ENCODE results near the gene SRRT.
"Not testable (repeated sequence)": the region's sequence is repeated elsewhere in the genome, so short reads cannot be mapped to it uniquely, and the experiment has no call there.

The SRRT gene

DNA sequence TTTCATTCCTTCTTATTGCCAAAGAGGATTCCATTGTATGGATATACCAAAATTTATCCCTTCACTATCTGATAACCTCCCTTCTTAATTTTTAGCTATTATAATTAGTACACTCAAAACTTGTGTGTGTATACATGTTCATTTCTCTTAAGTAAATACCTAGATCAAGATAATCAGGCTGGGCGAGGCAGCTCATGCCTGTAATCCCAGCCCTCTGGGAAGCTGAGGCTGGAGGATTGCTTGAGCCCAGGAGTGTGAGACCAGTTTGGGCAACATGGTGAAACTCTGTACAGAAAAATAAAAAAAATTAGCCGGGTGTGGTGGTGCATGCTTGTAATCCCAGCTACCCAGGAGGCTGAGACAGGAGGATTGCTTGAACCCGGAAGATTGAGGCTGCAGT is 36.6 kb downstream of the SRRT start:
- Histone ChIP-seq H3K4me3 (ENCODE audit: low read depth, low read length) (no peak overlapping the region), H3K36me3 (no peaks in the 10 kb centered on the region), H3K27me3 (0 out of 2 replicates have a peak, but pooled peaks cover 3% of the 10 kb centered on the region), H3K9me3 (no peaks in the 10 kb centered on the region), H3K4me1 (no peaks in the 10 kb centered on the region)
- no peak for DNase-seq
- TF ChIP-seq, protein P1, sequence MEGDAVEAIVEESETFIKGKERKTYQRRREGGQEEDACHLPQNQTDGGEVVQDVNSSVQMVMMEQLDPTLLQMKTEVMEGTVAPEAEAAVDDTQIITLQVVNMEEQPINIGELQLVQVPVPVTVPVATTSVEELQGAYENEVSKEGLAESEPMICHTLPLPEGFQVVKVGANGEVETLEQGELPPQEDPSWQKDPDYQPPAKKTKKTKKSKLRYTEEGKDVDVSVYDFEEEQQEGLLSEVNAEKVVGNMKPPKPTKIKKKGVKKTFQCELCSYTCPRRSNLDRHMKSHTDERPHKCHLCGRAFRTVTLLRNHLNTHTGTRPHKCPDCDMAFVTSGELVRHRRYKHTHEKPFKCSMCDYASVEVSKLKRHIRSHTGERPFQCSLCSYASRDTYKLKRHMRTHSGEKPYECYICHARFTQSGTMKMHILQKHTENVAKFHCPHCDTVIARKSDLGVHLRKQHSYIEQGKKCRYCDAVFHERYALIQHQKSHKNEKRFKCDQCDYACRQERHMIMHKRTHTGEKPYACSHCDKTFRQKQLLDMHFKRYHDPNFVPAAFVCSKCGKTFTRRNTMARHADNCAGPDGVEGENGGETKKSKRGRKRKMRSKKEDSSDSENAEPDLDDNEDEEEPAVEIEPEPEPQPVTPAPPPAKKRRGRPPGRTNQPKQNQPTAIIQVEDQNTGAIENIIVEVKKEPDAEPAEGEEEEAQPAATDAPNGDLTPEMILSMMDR (IDR thresholded peaks at IDR 0.05; ENCODE audit: low read depth, low read length), result no peak

DNA sequence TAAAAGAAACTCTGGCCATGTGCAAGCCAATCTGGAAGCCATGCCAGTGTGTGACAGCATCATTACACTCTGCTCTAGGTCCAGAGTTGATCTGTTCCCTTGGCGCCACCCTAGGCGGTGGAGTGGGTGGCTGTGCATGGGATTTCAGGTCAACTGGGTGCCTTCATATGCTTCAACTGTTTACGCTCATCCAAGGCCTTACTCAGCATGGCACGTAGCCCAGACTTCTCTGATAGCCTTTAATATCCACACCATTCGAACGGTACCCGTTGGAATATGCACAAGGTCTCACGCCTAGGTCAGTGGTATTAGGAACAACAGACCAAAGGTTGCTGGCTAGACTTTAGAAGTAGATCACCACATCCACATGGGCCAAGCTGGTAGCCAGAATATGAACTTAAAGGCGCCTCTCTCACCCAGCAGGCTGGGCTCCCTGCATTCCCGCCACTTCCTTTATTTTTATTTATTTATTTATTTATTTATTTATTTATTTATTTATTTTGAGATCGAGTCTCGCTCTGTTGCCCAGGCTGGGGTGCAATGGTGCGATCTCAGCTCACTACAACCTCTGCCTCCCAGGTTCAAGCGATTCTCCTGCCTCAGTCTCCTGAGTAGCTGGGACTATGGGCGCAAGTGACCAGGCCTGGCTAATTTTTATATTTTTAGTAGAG is 39.4 kb downstream of the SRRT start:
- H3K27me3 ChIP-seq, result 0 out of 2 replicates have a peak, but pooled peaks cover 3% of the 10 kb centered on the region
- no peaks in the 10 kb centered on the region for H3K9me3 ChIP-seq
- H3K4me1 ChIP-seq, result no peaks in the 10 kb centered on the region
- DNase-seq, result no peak
- no peak overlapping the region for H3K4me3 ChIP-seq (ENCODE audit: low read depth, low read length)
- no peaks in the 10 kb centered on the region for H3K36me3 ChIP-seq
- TF ChIP-seq, protein P1 (IDR thresholded peaks at IDR 0.05; ENCODE audit: low read depth, low read length), result no peak

DNA sequence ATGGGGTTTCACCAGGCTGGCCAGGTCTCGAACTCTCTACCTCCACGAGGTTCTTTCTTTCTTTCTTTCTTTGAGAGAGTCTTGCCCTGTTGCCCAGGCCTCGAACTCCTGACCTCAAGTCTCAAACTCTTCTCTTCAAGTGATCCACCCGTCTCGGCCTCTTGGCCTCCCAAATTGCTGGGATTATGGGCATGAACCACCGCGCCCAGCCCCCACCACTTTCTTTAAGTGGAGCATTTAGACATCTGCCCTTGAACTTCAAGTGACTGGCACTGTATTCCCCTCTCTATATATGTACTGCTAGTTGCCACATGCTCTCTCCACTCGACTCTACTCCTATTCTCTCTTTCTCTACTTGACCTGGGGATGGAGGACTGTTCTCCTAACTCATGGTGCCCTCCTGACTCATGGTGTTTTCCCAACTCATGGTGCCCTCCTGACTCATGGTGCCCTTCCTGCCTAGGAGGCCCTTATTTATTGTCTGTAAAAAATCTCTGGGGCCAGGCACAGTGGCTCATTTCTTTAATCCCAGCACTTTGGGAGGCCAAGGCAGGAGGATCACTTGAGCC is 40.1 kb downstream of the SRRT start:
- Histone ChIP-seq H3K27me3 (0 out of 2 replicates have a peak, but pooled peaks cover 2% of the 10 kb centered on the region), H3K36me3 (no peaks in the 10 kb centered on the region), H3K9me3 (no peaks in the 10 kb centered on the region), H3K4me3 (ENCODE audit: low read depth, low read length) (no peak overlapping the region), H3K4me1 (no peaks in the 10 kb centered on the region)
- DNase-seq, result no peak
- TF ChIP-seq, protein P1 (IDR thresholded peaks at IDR 0.05; ENCODE audit: low read depth, low read length), result no peak

DNA sequence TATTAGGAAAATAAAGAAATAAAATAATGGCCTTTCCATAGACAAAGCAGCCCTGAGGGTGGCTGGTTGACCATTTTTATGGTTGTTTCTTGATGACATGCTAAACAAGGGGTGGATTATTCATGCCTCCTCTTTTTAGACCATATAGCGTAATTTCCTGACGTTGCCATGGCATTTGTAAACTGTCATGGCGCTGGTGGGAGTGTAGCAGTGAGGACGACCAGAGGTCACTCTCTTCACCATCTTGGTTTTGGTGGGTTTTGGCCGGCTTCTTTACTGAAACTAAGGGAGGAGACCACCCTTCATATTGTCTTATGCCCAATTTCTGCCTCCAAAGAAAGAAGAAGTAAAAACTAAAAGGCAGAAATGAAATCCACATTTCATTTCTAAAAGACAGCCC is 44.4 kb downstream of the SRRT start:
- not testable (repeated sequence) for H3K4me1 ChIP-seq; H3K9me3 ChIP-seq; H3K27me3 ChIP-seq; H3K36me3 ChIP-seq; H3K4me3 ChIP-seq (ENCODE audit: low read depth, low read length); DNase-seq

DNA sequence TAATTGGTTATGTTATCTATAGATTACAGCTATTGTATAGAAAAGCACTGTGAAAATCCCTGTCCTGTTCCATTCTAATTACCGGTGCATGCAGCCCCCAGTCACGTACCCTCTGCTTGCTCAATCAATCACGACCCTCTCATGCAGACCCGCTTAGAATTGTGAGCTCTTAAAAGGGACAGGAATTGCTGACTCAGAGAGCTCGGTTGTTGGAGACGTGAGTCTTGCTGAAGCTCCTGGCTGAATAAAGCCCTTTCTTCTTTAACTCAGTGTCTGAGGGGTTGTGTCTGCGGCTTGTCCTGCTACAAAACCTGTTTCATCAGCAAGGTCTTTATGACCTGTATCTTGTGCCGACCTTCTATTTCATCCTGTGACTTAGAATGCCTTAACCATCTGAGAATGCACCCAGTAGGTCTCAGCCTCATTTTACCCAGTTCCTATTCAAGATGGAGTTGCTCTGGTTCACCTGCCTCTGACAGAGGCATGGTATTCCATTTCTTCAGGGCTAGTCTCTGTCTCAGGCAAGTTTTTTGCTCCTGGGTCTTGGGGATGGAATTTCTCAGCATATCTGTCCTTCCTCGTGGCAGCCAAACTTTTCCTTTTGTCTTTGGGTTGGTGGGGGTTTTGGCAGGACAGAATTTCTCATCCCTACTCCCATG is 45.0 kb downstream of the SRRT start:
- not testable (repeated sequence) for H3K9me3 ChIP-seq

DNA sequence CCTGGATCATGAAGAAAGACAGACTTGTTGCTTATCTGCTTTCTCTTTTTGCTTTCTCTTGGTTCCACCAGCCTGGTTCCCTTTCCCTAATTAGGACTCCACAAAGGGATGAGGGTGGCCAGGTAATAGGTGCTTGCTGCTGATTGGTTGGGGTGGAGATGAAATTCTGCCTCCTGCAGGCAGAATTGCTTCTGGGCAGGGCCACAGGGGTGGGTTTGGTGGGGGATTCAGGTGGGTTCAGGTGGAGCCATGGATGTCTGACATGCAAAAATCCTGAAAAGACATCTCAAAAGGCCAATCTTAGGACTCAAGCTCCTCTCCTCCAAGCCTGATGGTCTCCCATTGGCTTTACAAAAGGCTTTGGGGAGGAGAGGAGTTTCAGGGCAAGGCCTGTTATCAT is 46.1 kb downstream of the SRRT start:
- Histone ChIP-seq H3K9me3 (no peaks in the 10 kb centered on the region), H3K27me3 (no peaks in the 10 kb centered on the region), H3K4me3 (ENCODE audit: low read depth, low read length) (no peak overlapping the region), H3K36me3 (no peaks in the 10 kb centered on the region), H3K4me1 (no peaks in the 10 kb centered on the region)
- TF ChIP-seq, protein P1 (IDR thresholded peaks at IDR 0.05; ENCODE audit: low read depth, low read length), result no peak
- DNase-seq, result no peak

More for the DNA sequence above, 45.0 kb downstream of the SRRT start:
- DNase-seq; H3K4me3 ChIP-seq (ENCODE audit: low read depth, low read length); H3K36me3 ChIP-seq; H3K4me1 ChIP-seq; H3K27me3 ChIP-seq: not testable (repeated sequence)

DNA sequence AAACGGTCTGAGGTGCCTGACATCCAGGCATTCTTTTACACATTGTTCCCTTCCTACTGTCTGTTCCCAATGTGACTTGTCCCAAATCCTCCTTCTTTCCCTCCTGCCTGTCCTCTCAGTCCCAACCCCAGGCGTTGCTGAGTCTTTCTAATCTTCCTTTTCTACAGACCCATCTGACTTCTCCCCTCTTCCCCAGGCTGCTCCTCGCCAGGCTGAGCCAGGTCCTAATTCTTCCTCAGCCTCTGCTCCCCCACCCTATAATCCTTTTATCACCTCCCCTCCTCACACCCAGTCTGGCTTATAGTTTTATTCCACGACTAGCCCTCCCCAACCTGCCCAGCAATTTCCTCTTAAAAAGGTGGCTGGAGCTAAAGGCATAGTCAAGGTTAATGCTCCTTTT is 48.7 kb downstream of the SRRT start:
- H3K9me3 ChIP-seq; H3K4me1 ChIP-seq; H3K36me3 ChIP-seq; H3K27me3 ChIP-seq; H3K4me3 ChIP-seq (ENCODE audit: low read depth, low read length); DNase-seq: not testable (repeated sequence)

All from BE2C (cell line).